Middle frontal gyrus (tissue), 1 donor: Measurements from ENCODE around the gene DNTT.
"Not testable (repeated sequence)": the region's sequence is repeated elsewhere in the genome, so short reads cannot be mapped to it uniquely, and the experiment has no call there.

Experiments
- DNase-seq: peaks from one replicate; pipeline ENCODE4 v3.0.0-alpha.2; 2015; ENCODE audit warnings: low spot score; ENCODE audit errors: extremely low spot score

Gene DNTT

GRCh38 chr10:96276426-96276825, 27.8 kb upstream of the DNTT start:
- DNase-seq, result no peak

DNA sequence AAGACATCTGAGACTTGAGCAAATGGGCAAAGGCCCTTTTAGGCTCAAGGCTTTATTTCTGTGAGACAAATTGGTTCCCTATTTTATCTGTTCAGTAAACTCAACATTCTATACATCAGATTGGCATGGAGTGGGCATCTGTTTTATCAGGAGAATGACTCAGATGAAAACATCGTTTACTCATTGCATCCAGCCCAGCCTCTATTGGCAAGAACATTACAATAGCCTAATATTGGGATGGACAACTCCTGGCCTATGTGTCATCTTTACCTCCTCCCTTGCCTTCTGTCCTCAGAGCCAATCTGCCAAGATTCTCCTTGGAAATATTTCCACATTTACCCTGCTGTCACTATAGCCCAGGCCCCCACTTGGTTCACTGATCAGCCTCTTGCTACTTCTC, 27.4 kb upstream of the DNTT start:
- DNase-seq, result no peak

- DNase-seq, result no peak
These were observed 25.0 kb upstream of the DNTT start for GRCh38 chr10:96279191-96279641.

- DNase-seq, result no peak
These were observed 23.4 kb upstream of the DNTT start for GRCh38 chr10:96280859-96281258.

- no peak for DNase-seq
These were observed 22.7 kb upstream of the DNTT start for GRCh38 chr10:96281444-96282029.

DNA sequence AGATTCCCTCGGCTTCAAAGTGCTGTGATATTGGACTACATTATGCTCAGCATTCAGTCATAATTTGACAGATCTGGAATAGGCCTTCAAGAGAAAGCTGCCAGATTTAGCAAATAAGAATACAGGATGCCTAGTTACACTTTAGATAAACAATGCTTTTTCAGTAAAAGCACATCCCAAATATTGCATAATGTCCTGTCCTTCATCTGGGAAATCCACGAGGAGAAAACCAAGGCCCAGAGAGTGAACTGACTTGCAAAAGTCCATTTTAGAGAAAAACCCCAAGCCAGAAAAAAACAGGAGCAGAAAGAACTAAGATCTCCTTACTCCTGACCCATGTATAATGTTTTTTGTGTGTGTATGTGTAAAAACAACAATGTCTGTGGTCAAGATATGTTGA, 20.9 kb upstream of the DNTT start:
- DNase-seq, result no peak

DNA sequence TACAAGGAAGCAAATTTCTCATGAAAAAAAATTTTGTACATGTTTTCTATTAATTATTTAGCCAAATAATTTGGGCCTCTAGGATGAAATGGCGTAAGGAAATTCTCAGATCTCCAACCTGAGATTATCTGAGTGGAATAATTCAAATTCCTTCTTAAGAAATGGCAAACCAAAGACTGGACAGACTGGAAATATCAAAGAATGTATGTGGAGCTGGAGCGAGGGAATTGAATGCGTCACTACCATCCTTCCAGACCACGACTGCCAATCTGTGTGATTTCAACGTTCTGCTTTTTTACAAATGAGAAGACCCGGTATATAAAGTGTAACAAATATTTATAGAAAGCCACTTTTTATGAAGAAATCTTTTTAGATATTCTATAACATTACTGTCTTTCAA, 20.5 kb upstream of the DNTT start:
- DNase-seq, result no peak

- no peak for DNase-seq
These were observed 18.9 kb upstream of the DNTT start for GRCh38 chr10:96285331-96285752.

DNA sequence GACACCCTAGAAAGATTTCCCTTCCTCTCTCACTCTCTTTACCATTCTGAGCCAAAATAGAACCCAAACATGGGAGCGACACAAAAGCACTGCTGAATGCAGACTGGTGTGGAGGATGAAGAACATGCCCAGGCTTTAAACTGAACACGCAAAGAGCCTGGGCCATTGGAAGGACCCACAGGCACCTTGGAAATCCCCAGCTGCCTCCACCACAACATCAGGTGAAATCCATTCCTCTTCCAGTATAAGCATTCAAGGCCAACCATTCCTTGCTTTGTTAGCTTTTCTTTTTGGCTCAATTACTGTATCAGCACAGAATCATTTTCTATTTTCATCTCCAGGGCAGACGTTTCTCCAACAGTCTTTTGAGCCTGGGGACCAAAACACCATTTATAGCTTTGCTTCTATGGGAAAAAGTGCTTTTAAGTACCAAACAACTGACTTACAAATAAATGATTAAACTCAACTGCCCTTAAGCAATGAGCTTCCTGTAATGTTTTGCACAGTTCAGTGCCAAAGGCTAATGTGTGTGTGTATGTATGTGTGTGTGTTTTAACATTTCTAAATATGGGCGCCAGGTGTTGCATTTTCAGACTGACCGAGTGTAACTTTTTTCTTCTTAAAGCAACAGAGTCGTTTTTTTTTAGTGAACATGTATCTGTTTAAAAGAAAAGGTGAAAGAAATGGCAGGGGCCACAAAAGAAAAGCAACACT, 16.7 kb upstream of the DNTT start:
- DNase-seq, result no peak

DNA sequence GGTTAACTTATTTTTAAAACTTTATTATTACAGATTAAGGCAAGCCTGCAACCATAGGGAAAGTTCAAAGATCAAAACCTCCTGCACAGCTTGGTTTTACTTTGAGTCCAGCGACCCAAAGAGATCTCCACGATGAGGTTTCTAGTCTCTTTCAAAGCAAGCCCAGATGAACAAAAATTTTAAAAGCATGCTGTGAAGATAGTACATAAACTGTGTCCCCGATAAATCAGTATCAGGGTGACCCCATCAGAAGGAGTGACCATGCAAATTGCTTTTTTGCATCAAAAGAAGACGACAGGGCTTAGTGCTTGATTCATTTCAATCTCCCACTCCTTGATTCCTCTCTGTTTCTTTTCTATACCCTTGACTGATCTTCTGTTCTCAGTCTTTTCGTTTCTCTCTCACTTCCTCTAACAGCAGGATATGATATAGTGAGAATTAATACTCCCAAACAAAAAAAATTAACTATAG, 16.0 kb upstream of the DNTT start:
- no peak for DNase-seq

DNA sequence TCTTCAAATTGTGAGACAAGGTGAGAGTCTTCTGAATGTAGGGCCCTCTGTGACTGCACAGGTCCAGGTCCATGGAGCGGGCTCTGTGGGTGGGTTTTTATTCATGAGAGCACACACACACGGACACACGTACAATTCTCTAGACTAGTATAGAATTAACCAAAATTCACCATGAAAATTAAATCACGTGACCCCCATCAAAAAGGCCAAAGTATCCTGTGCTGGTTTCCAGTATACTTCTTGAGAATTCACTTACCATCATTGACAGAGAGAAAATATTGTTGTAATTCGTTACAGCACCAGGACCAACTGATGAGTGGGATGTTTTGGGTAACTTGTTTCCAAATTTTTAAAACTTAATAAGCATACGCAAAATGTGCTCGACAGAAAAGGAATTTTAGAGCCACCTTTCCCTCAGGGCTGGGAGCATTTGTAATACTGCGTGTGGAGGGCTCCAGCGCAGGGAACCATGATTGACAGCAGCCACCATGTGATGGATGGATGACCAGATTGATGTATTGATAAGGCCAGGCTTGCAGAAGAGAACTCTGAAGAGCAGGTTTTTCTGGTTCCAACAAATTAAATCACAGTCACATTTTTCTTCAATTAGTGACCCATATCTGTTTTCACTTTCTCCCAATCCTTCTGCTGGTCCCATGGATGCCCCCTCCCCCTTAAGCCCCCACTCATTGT, 14.9 kb upstream of the DNTT start:
- no peak for DNase-seq

- DNase-seq, result no peak
These were observed 13.7 kb upstream of the DNTT start for GRCh38 chr10:96290368-96291133.

DNA sequence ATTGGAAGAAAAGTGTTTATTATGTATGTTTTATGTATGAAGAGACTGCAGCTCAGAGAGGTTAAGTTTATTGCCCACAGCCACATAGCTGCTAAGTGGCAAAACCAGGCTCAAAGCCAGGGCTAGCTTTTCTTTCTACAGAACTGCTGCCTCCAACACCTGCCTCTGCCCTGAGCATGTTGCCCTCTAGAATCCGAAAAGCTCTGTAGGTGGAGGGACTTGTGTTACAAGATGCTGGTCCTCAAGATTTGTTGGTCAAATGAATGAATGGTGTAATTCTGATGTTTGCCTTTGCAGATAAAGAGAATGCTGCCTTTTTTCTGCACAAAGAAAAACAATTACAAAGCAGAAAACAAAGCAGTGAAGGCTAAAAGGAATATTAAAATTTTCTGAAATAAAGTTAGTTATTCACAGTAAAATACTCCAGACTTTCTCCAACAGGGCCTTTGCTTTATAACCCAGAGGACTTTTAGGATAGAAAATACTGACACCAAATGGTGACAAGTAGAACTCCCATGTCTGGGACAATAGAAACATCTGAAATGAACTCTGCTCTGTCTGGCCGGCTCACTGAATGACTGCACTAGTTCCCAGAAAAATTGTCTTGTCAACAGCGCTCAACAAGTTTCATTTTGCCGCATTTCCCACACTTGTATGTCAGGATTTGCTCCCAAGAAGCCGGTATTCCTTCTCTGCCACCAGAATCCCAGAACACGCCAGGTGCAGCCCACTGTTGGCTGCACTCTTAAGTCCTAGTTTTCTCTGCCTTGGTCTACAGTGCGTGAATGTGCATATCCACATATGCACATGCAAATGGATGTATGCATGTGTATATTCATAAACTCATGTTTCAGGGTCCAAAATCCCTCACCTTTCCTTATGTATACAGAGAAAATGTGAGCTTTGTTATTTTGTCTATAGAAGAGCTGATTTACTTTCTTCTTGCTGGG, 11.0 kb upstream of the DNTT start:
- DNase-seq, result no peak

GRCh38 chr10:96295475-96295874, 8.8 kb upstream of the DNTT start:
- no peak for DNase-seq

- no peak for DNase-seq
These were observed 6.7 kb upstream of the DNTT start for GRCh38 chr10:96297486-96297885.

GRCh38 chr10:96298362-96298761, 5.9 kb upstream of the DNTT start:
- DNase-seq, result no peak

GRCh38 chr10:96299383-96299782, 4.9 kb upstream of the DNTT start:
- DNase-seq, result no peak

DNA sequence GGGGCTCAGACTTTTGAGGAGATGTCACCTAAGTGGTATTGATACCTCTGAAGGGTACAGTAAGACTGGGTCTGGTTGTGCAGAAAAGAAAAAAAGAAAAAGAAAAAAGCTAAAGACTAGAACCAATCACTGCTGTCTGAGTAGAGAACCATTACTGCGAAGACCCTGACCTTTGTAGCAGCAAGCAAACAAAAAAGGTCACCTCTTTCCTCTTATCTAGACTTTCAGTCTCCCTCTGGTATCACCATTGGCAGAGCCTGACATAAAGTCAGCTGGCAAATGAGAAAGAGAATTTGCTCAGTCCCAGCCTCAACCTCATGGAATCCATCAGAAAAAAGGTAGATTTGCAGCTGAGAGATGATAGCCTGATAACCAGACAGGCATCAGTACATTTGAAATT, 2.6 kb upstream of the DNTT start:
- no peak for DNase-seq

DNA sequence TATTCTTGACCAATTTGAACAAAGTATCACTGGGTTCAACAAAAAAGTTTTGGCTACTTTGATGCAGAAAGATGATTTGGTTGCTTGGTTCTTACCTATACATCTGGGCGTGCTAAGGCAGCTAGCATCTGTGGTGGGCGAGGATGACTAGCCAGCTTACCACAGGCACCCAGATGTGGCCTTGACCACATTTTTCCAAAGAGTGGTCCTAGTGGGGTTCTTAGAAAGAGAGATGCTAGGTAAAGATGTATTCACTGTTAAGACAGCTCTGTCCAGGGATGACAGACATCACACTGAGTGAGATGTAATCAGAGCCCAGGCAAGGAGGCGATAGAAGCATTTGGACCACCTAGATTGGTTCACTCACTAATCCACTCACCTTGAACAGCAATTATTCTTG, 785 bp downstream of the DNTT start:
- no peak for DNase-seq

GRCh38 chr10:96306516-96306915, 2.3 kb downstream of the DNTT start:
- DNase-seq, result no peak

- not testable (repeated sequence) for DNase-seq
These were observed 4.6 kb downstream of the DNTT start for GRCh38 chr10:96308854-96309253.
